GM12801 (cell line): ENCODE data around the gene FABP6.

ENCODE experiments used
- CTCF ChIP-seq: IDR thresholded peaks from one replicate; pipeline ENCODE4 v1.5.1; 2011; ENCODE audit warnings: control low read depth; ENCODE audit not compliant: insufficient read length; ENCODE audit errors: extremely low read depth

The FABP6 gene

GRCh38 chr5:160250226-160250625 is 20.9 kb downstream of the FABP6 start:
- TF ChIP-seq CTCF = no peak

- TF ChIP-seq CTCF = no peak
Observed at GRCh38 chr5:160250826-160251225, 21.5 kb downstream of the FABP6 start.

- TF ChIP-seq CTCF = no peak
Observed at GRCh38 chr5:160251406-160252155, 22.3 kb downstream of the FABP6 start.

- TF ChIP-seq CTCF = no peak
Observed at GRCh38 chr5:160252916-160253315, 23.6 kb downstream of the FABP6 start.

- TF ChIP-seq CTCF = no peak
Observed at GRCh38 chr5:160253441-160253840, 24.1 kb downstream of the FABP6 start.

GRCh38 chr5:160254706-160255105 is 25.4 kb downstream of the FABP6 start:
- no peak for TF ChIP-seq CTCF

GRCh38 chr5:160259341-160259740 is 30.0 kb downstream of the FABP6 start:
- TF ChIP-seq CTCF = no peak
